ENCODE measurements around the gene CDC20B.

The CDC20B gene

DNA sequence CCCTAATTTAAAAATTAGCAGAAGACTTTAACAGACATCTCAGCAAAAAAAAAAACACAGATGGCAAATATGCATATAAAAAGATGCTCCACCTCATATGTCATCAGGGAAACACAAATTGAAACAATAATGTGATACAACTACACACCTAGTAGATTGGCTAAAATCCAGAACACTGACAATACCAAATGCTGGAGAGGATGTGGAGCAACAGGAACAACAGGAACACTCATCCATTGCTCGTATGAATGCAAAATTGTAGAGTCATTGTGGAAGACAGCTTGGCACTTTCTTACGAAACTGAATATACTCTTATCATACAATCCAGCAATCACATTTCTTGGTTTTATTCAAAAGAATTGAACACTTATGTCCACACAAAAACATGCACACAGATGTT lies 32.0 kb upstream of the CDC20B start:
- H3K27me3 ChIP-seq (ENCODE audit: insufficient read depth, insufficient read length), result no peaks in the 10 kb centered on the region
- H3K36me3 ChIP-seq (ENCODE audit: insufficient read depth, insufficient read length, low read length), result no peaks in the 10 kb centered on the region
- DNase-seq (ENCODE audit: low read depth, low spot score), result no peak
- TF ChIP-seq SUZ12 (IDR thresholded peaks at IDR 0.05; ENCODE audit: extremely low read depth, insufficient read depth, insufficient read length), result no peak
- no peak for TF ChIP-seq ZNF274 (IDR thresholded peaks at IDR 0.05; ENCODE audit: low read depth, low read length)
- TF ChIP-seq YY1 (IDR thresholded peaks at IDR 0.05; ENCODE audit: insufficient read depth, insufficient read length), result no peak
- no peak overlapping the region for H3K4me3 ChIP-seq (ENCODE audit: insufficient read length, low read depth)
- H3K9me3 ChIP-seq (ENCODE audit: insufficient read depth, low read length), result no peaks in the 10 kb centered on the region
- no peak overlapping the region for H3K9ac ChIP-seq (ENCODE audit: insufficient read length, low read depth)
- no peaks in the 10 kb centered on the region for H3K4me1 ChIP-seq (ENCODE audit: insufficient read depth, insufficient read length)

DNA sequence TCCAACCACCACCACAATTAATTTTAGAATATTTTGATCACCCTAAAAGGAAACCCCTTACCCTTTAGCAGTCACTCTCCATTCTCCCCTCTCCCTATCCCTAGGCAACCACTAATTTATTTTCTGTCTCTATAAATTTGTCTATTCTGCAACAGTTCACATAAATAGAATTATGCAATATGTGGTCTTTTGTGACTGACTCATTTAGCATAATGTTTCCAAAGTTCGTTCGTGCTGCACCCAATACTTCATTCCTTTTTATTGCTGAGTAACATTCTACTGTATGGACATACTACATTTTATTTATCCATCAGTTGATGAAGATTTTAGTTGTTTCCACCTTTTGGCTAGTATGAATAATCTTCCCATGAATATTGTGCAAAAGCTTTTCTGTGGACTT lies 18.2 kb upstream of the CDC20B start:
- Histone ChIP-seq H3K4me1 (ENCODE audit: insufficient read depth, insufficient read length) (no peaks in the 10 kb centered on the region), H3K36me3 (ENCODE audit: insufficient read depth, insufficient read length, low read length) (no peaks in the 10 kb centered on the region), H3K9ac (ENCODE audit: insufficient read length, low read depth) (no peak overlapping the region), H3K27me3 (ENCODE audit: insufficient read depth, insufficient read length) (no peaks in the 10 kb centered on the region), H3K4me3 (ENCODE audit: insufficient read length, low read depth) (no peak overlapping the region), H3K9me3 (ENCODE audit: insufficient read depth, low read length) (no peaks in the 10 kb centered on the region)
- DNase-seq (ENCODE audit: low read depth, low spot score), result no peak
- TF ChIP-seq ZNF274 (IDR thresholded peaks at IDR 0.05; ENCODE audit: low read depth, low read length), result no peak
- no peak for TF ChIP-seq YY1 (IDR thresholded peaks at IDR 0.05; ENCODE audit: insufficient read depth, insufficient read length)
- TF ChIP-seq SUZ12 (IDR thresholded peaks at IDR 0.05; ENCODE audit: extremely low read depth, insufficient read depth, insufficient read length), result no peak

DNA sequence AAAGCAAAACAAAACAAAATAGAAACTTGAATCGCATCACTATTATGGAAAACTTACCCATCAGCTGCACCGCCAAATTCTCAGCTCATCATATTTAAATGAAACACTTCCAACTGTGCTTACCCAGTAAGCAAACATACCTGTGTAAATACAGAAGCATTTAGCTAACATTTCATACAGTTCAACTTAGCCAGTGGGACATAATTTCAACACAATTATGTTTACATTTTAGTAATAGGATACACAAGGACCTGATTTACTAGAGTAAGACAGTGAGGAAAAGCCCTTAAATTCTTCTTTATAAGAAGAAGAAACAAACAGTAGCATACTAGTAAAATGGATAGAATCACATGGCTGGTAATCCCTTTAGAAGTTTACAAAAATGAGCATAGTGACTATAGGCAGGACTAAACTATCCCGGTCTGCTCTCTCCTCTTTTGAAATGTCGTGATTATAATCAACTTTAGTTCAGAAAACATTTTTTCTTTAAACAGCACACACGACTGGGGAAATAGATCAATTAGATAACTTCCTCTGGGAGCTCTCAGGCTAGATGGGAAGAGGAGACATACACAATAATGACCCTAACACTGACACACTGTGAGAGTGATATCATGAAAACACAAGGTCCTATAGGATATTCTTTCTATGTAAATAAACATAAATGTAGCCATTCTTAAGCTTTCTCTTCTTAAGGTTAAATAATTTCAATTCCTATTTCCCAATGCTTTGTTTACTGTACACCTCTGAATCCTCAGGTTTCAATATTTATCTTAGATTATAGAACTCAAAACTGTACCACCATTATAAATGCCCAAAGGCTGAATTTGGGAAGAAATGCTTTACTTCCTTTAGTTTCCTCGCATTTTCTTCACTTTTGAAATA lies 15.9 kb upstream of the CDC20B start:
- no peak for DNase-seq (ENCODE audit: low read depth, low spot score)
- Histone ChIP-seq H3K9ac (ENCODE audit: insufficient read length, low read depth) (no peak overlapping the region), H3K4me3 (ENCODE audit: insufficient read length, low read depth) (no peak overlapping the region), H3K4me1 (ENCODE audit: insufficient read depth, insufficient read length) (no peaks in the 10 kb centered on the region), H3K27me3 (ENCODE audit: insufficient read depth, insufficient read length) (no peaks in the 10 kb centered on the region), H3K36me3 (ENCODE audit: insufficient read depth, insufficient read length, low read length) (no peaks in the 10 kb centered on the region), H3K9me3 (ENCODE audit: insufficient read depth, low read length) (no peaks in the 10 kb centered on the region)
- no peak for TF ChIP-seq ZNF274 (IDR thresholded peaks at IDR 0.05; ENCODE audit: low read depth, low read length)

DNA sequence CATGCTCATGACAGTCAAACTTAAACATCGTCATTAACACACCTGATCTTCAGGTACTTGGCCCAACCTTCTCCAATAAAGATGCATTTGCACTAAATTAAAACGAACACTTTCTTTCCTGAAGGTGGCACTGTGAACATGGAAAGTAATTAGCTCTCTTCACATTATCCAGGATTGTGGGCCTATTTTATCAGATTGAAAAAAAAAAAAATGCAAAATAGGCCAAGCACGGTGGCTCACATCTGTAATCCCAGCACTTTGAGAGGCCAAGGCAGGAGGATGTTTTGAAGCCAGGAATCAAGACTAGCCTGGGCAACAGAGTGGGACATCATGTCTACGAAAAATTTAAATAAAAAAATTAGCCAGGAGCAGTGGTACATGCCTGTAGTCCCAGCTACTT lies 14.4 kb upstream of the CDC20B start:
- Histone ChIP-seq H3K36me3 (ENCODE audit: insufficient read depth, insufficient read length, low read length) (no peaks in the 10 kb centered on the region), H3K9me3 (ENCODE audit: insufficient read depth, low read length) (no peaks in the 10 kb centered on the region), H3K4me3 (ENCODE audit: insufficient read length, low read depth) (no peak overlapping the region), H3K27me3 (ENCODE audit: insufficient read depth, insufficient read length) (no peaks in the 10 kb centered on the region), H3K9ac (ENCODE audit: insufficient read length, low read depth) (no peak overlapping the region), H3K4me1 (ENCODE audit: insufficient read depth, insufficient read length) (no peaks in the 10 kb centered on the region)
- TF ChIP-seq YY1 (IDR thresholded peaks at IDR 0.05; ENCODE audit: insufficient read depth, insufficient read length) (no peak), SUZ12 (IDR thresholded peaks at IDR 0.05; ENCODE audit: extremely low read depth, insufficient read depth, insufficient read length) (no peak), ZNF274 (IDR thresholded peaks at IDR 0.05; ENCODE audit: low read depth, low read length) (no peak)
- DNase-seq (ENCODE audit: low read depth, low spot score), result no peak

DNA sequence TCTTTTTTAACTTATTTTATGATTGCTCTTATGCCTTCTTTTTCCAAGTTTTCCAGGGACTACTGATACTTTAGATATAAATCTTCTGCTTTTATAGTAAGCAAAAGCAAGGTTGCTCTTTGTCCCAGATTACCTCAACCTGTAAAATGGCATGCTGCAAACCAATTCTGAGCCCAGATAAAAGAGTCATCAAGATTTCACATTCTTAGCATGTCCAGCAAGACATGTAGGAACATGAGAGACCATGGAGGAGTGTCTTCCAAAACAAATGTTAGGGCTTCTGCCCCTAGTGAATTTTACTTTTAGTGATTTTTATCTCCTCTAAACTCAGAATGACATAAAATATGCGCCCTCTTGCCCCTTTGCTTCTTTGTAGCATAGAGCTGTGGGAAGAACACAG lies 7.0 kb upstream of the CDC20B start:
- TF ChIP-seq ZNF274 (IDR thresholded peaks at IDR 0.05; ENCODE audit: low read depth, low read length), result no peak
- no peaks in the 10 kb centered on the region for H3K9me3 ChIP-seq (ENCODE audit: insufficient read depth, low read length)
- no peak overlapping the region for H3K9ac ChIP-seq (ENCODE audit: insufficient read length, low read depth)
- no peak overlapping the region for H3K4me3 ChIP-seq (ENCODE audit: insufficient read length, low read depth)
- DNase-seq (ENCODE audit: low read depth, low spot score), result no peak
- peaks cover 35% of the 10 kb centered on the region for H3K27me3 ChIP-seq (ENCODE audit: insufficient read depth, insufficient read length)
- H3K36me3 ChIP-seq (ENCODE audit: insufficient read depth, insufficient read length, low read length), result no peaks in the 10 kb centered on the region
- H3K4me1 ChIP-seq (ENCODE audit: insufficient read depth, insufficient read length), result no peaks in the 10 kb centered on the region

DNA sequence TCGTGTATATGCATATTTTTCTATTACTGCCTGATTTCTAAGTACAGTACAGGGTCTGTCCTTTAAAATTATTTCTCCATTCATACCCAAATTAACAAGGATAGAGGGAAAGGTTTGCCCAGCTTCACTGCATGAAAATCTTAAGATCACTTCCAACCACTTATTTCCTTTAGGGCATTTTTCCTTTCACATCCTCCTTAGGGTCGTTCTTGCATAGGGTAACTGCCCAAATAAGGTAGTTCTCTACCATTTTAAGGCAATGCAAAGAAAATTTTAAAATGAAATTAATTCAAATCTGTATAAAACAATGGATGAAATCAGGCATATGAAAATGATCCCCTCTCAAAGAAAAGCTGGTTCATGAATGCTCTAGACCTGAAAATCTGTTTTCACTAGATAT lies 4.1 kb upstream of the CDC20B start:
- H3K9me3 ChIP-seq (ENCODE audit: insufficient read depth, low read length), result no peaks in the 10 kb centered on the region
- no peak overlapping the region for H3K9ac ChIP-seq (ENCODE audit: insufficient read length, low read depth)
- H3K4me1 ChIP-seq (ENCODE audit: insufficient read depth, insufficient read length), result no peaks in the 10 kb centered on the region
- no peak for TF ChIP-seq YY1 (IDR thresholded peaks at IDR 0.05; ENCODE audit: insufficient read depth, insufficient read length)
- TF ChIP-seq SUZ12 (IDR thresholded peaks at IDR 0.05; ENCODE audit: extremely low read depth, insufficient read depth, insufficient read length), result no peak
- no peak for TF ChIP-seq ZNF274 (IDR thresholded peaks at IDR 0.05; ENCODE audit: low read depth, low read length)
- no peaks in the 10 kb centered on the region for H3K36me3 ChIP-seq (ENCODE audit: insufficient read depth, insufficient read length, low read length)
- no peak overlapping the region for H3K4me3 ChIP-seq (ENCODE audit: insufficient read length, low read depth)
- peaks cover 61% of the 10 kb centered on the region for H3K27me3 ChIP-seq (ENCODE audit: insufficient read depth, insufficient read length)
- no peak for DNase-seq (ENCODE audit: low read depth, low spot score)

DNA sequence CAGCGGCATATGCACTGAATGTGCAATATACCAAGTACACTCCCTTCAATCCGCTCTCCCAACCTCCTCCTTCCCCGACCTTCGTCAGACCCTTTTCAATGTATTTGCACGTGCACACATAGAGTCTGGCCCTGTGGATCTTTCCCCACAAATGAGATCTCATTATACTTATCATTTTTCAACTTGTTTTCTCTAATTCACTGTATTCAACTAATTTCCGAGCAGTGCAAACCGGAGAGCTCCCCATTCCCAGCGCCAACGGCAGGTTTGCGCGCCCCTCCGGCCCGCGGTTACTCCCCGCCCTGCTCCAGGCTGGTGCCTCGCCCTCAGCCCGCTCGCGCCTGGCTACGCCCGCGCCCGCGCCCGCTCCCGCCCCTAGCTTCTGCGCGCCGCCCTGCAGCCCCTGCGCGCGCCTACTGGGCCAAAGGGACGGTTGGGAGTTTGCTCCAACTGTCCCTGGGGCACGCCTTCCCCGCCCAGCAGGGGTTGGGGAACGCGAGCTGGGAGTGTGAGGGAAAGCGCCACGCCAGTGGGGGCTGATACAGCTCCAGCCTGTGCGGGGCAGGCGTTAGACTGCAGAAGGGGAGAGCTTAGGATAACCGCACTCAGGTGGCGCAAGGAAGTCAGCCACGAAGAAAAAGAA lies 3.3 kb upstream of the CDC20B start:
- no peaks in the 10 kb centered on the region for H3K36me3 ChIP-seq (ENCODE audit: insufficient read depth, insufficient read length, low read length)
- peaks cover 64% of the 10 kb centered on the region for H3K27me3 ChIP-seq (ENCODE audit: insufficient read depth, insufficient read length)
- no peaks in the 10 kb centered on the region for H3K9me3 ChIP-seq (ENCODE audit: insufficient read depth, low read length)
- DNase-seq (ENCODE audit: low read depth, low spot score), result peak; percentile 30
- peak overlapping the region; percentile 24 for H3K4me3 ChIP-seq (ENCODE audit: insufficient read length, low read depth)
- TF ChIP-seq SUZ12 (IDR thresholded peaks at IDR 0.05; ENCODE audit: extremely low read depth, insufficient read depth, insufficient read length) (no peak), ZNF274 (IDR thresholded peaks at IDR 0.05; ENCODE audit: low read depth, low read length) (no peak), YY1 (IDR thresholded peaks at IDR 0.05; ENCODE audit: insufficient read depth, insufficient read length) (no peak)
- peak overlapping the region; percentile 67 for H3K9ac ChIP-seq (ENCODE audit: insufficient read length, low read depth)
- H3K4me1 ChIP-seq (ENCODE audit: insufficient read depth, insufficient read length), result no peaks in the 10 kb centered on the region
